Activated B cell treated with CpG ODN at 0.5 μM for 24 hours (primary cell): ENCODE data around the gene COL4A1. TPM values are rescaled to one million over a fixed set of nuclear protein-coding genes. Genes with fewer than 3 reads are reported as not detected.

Experiments
- ATAC-seq: fragments of 200-7000 bp; cut with Tn5 transposase; one replicate; pipeline ENCODE4 v1.10.0; 2021; ENCODE audit warnings: low read depth, mild to moderate bottlenecking, moderate library complexity
- CTCF ChIA-PET: fragments of 350-600 bp; sonication (Branson Sonifier 250); formaldehyde crosslinking; loops from one replicate; lab custom pipeline; 2021; ENCODE audit warnings: antibody characterized with exemption; lab: Charles Lee
- POLR2A ChIA-PET: fragments of 350-600 bp; sonication (Branson Sonifier 250); formaldehyde crosslinking; loops from one replicate; lab custom pipeline; 2021; ENCODE audit warnings: antibody characterized with exemption; lab: Charles Lee
- DNase-seq: peaks from one replicate; pipeline ENCODE4 v3.0.0; 2022
- H3K27ac Mint-ChIP-seq: one replicate; pipeline ENCODE4 v1.8.0; 2020; ENCODE audit warnings: mixed read lengths
- H3K27me3 Mint-ChIP-seq: one replicate; pipeline ENCODE4 v1.8.0; 2021; ENCODE audit warnings: mixed read lengths
- H3K36me3 Mint-ChIP-seq: one replicate; pipeline ENCODE4 v1.8.0; 2021; ENCODE audit warnings: low read depth, mixed read lengths
- H3K4me1 Mint-ChIP-seq: one replicate; pipeline ENCODE4 v1.8.0; 2021; ENCODE audit warnings: mixed read lengths
- H3K4me3 Mint-ChIP-seq: one replicate; pipeline ENCODE4 v1.8.0; 2020; ENCODE audit warnings: mild to moderate bottlenecking, mixed read lengths
- H3K9me3 Mint-ChIP-seq: one replicate; pipeline ENCODE4 v1.8.0; 2020; ENCODE audit warnings: mixed read lengths
- CTCF ChIP-seq: fragments of 200-600 bp; IDR thresholded peaks from one replicate; pipeline ENCODE4 v1.8.0; 2022; ENCODE audit warnings: antibody characterized with exemption, mild to moderate bottlenecking
- intact Hi-C: fragments of 100-400 bp; cut with micrococcal nuclease; formaldehyde crosslinking; loops from one replicate; pipeline ENCODE4 v1.15.1; 2024
- total RNA-seq: library from RNA; stranded (reverse); gene quantifications from 2 replicates; pipeline ENCODE4 v1.2.3, GENCODE V29; 2022

The COL4A1 gene
- total RNA-seq, 1 donor from 2014 or later: not detected

GRCh38 chr13:110099922-110100321 is 207.0 kb downstream of the COL4A1 start:
- TF ChIP-seq CTCF: no peak
- H3K4me1 Mint-ChIP-seq: no peaks in the 10 kb centered on the region
- peaks cover 16% of the 10 kb centered on the region for H3K9me3 Mint-ChIP-seq
- H3K36me3 Mint-ChIP-seq: no peaks in the 10 kb centered on the region
- intact Hi-C loops: no loop called here
- no peak overlapping the region for H3K4me3 Mint-ChIP-seq
- POLR2A ChIA-PET: no interaction called here
- ATAC-seq (no peak), DNase-seq (no peak)
- no peak overlapping the region for H3K27ac Mint-ChIP-seq
- H3K27me3 Mint-ChIP-seq: no peaks in the 10 kb centered on the region
- CTCF ChIA-PET: no interaction called here

Other genes with a start within 250 kb of the COL4A1 start
- gene COL4A2, start 127 bp upstream of the COL4A1 start, total RNA-seq: 0.61 TPM in 1 of 2 replicates, not detected in the other